GM19372 (cell line): ENCODE data around the gene SCN7A.

ENCODE experiments used
- ATAC-seq: cut with Tn5 transposase; IDR thresholded peaks from one replicate; pipeline ENCODE4 v1.9.1; 2021; ENCODE audit warnings: mild to moderate bottlenecking, low read depth, moderate library complexity; ENCODE audit not compliant: unreplicated experiment

Gene SCN7A

DNA sequence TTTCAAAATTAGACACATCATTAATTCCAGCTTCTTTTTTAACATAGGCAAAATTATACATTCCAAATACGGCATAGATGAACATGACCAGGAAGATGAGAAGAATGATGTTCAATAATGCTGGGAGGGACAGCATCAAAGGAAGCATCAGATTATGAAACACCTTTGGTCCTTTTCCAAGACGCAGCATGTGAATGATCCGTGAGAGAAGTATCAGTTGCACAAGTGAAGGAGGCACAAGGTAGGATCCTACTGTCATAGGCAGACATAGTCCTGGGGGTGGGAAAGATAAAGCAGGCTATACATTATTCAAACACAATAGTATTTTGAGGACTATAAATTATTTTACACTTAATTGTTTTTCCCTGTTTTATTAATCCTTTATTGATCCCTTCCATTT is 87.7 kb downstream of the SCN7A start:
- no peak for ATAC-seq

DNA sequence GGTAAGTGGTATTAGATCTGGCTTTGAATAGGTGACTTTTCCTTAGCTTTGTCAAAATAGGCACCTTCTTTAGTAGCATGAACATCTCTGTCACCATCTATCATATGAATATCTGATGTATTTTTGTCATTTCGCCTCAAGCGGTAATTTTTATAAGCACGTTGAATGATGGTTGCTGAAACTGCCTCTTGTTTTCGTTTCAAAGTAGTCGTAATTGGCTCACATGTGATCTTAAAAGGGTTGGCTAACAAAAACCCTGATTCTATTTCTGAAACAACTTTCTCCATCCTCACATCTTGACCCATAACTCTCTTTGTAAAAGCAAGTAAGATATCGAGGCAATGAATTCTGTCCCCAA is 88.5 kb downstream of the SCN7A start:
- no peak for ATAC-seq

DNA sequence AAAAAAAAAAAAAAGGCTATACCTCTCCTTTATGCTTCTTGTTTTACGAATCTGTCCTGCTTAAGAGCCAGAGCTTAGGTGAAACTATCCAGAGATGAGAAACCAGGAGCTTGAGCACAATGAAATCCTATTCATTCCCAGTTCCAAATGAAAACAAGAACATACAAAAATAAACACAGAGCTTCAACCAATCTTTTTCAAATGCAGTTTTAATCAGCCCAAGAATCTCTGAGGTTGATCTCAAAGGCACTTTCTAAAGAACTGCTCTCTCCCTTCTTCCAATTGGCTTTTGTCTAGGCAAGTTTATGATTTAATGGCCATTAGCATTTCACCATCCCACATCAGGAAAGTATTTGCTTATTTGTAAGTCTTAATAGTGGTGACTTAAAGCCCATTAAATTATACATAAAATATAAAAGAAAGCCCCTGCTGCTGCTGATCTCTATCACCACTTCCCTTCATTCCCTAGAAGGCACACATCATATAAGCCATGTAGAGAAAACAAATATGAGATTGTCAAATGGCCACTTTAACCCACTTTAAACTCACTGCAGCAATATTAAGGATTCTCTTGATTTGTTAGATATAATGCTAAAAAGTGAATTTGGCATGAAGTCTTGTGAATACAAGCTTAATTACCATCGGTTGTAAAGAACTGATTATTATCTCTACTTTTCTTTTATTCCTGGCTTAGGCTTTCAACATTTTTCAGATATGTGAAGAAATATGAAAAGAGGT is 89.0 kb downstream of the SCN7A start:
- ATAC-seq, result no peak

DNA sequence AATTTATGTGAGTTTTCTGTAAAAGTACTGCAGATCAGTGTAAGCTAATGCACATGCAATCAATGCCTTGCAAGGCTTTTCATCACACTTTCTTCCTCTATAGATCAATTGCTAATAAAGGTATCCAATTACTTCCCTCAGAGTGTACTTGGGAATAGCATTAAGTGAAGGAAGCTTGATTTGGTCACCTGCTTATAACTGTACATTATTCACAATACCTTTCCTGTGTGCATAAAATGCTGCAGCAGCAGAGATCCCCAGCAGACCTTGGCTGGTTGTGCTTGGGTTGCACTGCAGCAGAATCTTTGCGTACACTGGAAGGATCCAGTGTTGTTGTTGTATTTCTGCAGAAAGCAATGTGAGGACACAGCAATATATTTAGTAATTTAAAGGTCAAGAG is 99.8 kb downstream of the SCN7A start:
- ATAC-seq, result no peak

DNA sequence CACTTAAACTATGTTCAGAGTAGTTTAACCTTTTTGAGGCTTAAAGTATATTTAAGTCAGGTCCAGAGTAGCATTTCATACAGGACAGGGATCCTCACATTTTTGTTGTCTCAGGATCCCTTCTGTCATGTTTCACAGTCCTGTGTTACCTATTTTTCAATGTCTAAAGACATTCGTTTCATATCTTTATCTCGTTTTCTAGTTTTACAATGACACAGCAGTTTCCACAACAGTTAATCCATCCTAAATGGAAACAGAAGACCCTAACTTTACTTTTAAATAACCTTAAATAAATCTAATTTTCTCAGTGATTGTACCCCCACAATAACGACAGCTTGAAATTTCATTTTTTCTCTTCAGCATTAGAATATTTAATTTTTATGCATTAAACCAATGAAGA is 101.0 kb downstream of the SCN7A start:
- no peak for ATAC-seq

DNA sequence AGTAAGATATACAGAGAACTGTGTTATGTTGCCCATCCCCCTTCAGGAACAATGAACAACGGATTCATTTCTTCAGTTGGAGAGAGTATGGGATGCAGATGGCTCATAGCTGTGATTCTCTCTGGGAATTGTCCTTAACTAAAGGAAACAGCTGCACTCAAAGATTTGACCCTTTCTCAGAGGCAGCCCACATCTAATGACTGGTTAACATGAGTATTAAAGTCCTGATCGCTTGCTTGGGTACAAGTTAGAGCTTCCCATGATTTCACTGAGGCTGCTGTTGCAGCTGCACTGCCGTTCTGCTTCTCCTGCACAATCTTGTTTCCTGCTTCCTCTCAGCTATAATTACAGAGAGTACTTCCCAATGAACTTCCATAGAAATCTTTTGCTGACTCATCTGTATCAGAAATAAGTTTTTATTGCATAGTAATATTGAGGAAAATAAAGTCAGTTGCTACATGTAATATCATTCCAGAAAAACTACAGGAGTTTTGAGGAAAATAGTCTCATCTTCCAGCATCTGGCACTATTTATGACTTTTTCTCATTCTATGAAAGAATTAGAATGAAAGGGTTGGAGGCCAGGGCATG is 105.5 kb downstream of the SCN7A start:
- no peak for ATAC-seq

DNA sequence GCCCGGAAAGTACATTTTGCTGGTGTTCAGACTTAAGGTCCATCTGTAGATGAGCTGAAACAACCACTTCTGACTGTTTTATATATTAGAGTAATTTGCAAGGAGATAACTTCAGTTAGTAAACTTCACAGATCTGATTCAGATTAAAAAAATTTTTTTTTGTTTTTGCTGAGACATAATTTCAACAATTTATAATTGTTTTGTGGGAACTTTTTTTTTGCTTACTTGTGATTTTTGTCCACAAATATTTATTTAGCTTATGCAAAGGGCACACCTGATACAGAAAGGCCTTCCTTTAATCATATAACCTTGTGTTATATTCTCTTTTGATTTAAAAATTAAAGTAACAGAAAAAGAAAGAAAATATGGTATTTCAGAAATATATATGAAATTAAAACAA is 108.7 kb downstream of the SCN7A start:
- ATAC-seq, result no peak

DNA sequence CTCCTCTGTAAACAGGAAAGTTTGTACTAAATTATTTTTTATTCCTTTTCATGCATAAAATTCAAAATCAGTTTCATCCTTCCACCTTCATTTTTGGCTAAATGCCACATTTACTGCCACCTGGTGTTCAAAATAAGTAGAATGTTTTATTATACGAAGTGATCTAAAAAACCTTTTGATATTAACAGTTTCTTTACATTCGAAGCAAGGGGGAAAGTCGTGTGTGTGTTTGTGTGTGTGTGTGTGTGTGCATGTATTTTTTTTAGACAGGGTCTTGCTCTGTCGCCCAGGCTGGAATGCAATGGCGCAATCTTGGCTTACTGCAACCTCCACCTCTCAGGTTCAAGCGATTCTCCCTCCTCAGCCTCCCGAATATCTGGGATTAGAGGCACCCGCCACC is 109.3 kb downstream of the SCN7A start:
- no peak for ATAC-seq

DNA sequence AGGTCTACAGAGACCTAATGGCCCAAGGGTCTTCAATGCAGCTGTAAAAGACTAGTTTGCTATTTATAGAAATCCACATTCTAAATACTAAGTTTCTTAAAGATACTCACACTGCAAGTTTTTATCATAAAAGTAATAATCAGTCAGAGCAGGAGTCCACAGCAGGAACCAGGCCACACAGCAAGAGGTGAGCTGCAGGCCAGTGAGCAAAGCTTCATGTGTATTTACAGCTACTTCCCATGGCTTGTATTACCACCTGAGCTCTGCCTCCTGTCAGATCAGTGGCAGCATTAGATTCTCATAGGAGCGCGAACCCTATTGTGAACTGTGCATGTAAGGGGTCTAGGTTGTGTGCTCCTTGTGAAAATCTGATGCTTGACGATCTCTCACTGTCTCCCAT is 111.6 kb downstream of the SCN7A start:
- no peak for ATAC-seq

DNA sequence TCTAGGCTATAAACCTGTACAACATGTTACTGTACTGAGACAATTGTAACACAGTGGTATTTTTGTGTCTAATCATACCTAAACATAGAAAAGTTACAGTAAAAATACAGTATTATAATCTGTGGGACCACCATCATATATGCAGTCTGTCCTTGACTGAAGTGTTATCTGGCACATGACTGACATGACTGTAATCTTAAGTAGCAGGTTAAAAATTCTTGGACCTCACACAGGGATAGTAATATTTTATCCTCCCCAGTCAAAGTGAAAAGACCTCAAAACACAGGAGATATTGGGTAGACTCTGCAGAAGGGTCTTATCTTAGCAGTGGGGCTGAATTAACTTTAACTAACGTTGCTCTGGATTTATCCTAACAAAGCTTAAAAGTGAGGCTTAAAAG is 113.4 kb downstream of the SCN7A start:
- no peak for ATAC-seq

DNA sequence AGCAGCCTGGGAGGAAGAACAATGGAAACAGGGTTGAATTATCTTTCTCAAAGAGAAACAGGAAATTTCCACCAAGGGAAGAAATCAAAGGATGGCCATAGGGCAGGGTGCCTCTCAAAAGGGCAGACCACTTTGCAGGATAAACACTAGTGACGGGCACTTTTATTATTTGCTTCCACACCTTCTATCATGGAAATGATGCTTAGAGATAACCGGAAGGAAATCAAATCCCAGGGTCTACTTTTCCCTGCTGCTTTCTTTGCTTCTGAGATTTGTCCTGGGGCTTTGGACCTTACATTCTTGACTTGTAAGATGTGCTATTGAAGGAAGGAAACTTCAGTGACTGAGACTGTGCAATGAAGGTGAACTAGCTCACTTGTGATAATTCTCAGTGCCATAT is 117.2 kb downstream of the SCN7A start:
- no peak for ATAC-seq

DNA sequence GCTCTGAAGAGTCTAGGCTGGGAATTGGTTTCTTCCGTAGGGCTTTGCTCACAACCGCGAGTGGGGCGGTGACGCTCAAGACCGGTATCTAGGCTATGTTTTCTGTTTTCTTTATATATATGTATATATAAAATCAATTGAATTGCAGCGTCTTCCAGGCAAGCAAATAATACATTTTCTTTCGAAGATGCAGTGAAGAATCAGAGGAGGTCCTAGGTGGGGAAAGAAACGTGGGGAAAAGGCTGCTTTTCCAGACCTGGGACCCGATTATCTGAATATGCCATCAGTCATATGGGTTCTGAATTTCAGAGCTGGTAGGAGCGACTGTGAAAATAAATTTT is 117.6 kb downstream of the SCN7A start:
- ATAC-seq, result peak; percentile 12

DNA sequence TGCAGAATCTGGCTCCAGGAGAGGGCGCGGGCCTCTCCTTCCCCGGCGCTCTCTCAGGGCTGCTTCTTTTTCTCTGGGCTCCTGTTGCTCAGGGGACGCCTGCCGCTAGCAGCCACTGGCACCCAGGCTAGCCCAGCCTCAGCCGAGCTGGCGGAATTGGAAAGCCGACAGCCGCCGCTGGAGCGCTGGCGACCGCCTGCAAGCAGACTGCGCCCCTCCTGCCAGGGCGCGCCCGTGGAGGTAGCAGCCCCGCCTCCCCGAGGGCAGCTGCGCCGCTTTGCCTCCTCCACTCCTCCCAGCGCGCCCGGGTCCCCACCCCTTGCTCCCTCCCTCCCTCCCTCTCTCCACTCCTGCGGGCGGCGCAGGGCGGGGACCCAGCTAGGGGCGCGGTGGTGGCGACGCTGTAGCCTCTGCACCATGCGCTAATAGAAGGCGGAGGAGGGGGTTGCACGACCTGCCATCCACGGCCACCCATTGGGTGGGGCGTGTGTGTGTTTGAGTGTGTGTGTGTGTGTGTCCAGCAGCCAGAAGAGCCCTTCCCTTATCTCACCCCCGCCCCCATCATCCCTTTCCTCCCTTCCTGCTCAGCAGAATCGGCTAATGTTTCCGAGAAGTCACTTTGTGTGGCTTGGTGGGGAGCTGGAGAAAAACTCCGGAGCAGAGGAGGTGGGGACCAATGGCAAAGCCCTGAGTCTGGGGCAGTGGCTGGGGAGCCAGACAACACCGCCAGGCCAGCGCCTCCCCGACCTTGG is 118.1 kb downstream of the SCN7A start, which contains the start of gene SCN9A:
SCN9A (minus strand) TSS at position 209 of the 752 bp plus-strand sequence. CDS start 64,188 bp downstream, outside the sequence.
- peak; percentile 64 for ATAC-seq

DNA sequence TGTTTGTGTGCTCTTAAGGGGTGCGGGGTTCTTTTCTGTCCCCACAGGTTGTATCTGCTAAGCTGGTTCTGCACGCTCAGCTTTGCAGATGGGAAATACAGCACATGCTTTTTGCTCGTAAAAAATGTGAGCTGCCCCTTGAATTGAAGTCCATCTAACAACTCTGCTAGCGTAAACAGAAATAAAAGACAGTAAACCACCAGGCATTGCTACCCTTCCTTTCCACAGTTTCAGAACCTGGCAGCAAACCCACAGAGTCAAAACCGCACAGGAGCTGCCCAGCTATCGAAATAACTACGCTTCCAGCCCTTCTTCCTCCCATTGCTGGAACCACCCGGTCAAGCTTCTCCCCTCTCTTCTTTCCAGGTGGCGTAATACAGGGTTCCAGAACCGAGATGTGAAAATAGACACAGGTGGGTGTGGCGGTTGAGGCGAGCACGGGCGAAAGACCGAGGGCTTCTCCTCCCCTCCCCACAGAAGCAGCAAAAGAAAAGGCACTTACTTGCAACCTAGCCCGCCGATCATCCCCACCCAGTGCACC is 118.8 kb downstream of the SCN7A start:
- ATAC-seq, result peak; percentile 5

DNA sequence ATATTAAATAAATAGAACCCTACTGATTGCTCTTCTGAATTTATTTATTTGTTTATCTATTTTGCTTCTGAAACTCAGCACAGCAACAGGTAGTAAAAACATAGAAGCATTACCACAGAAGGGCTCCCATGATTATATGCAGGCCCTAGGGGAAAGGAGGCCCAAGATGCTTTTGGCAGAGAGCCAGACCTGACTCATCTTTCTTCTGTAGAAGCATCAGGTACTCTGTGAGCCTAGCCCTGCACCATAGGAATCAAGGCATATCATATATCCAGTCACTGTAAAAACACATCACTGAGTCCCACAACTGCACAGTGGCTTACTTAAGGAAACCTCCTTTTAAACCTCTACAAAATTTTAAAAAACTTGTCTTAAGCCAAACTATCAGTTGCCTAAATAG is 120.1 kb downstream of the SCN7A start:
- ATAC-seq, result no peak

DNA sequence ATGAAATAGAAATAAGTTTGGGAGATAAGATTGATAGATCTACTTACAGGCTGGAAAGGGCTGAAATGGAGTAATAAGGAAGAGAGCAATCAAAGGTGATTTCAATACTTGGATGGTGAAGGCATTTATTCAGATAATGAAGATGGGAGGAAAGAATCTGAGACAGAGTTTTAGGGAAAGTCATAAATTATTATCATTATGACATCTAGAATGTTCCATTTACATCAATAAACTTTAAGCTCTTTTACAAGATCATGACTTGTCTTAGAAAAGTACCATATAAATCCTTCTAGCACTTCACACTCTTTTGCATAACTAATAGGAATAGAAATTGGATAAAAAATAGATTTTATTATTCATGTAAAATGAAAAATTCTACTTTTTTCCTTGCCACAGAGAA is 120.5 kb downstream of the SCN7A start:
- no peak for ATAC-seq

DNA sequence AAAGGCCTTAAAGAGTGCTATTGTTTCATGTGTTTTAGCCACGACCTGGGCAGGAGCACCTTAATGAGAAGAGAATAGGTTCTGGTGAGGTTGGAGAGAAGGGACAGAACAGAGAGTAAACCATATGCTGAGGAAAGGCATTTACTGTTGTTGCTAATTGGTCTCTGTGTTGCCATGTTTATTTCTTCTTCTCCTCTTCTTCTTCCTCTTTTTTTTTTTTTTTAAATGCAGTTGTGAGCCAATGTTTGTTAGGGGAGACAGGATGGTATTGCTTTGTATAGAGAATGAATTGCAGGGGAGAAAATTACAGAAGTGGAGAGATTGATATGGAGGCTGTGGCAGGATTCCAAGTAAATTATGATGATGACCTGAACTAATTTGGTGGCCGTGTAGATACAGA is 120.9 kb downstream of the SCN7A start:
- ATAC-seq, result no peak

DNA sequence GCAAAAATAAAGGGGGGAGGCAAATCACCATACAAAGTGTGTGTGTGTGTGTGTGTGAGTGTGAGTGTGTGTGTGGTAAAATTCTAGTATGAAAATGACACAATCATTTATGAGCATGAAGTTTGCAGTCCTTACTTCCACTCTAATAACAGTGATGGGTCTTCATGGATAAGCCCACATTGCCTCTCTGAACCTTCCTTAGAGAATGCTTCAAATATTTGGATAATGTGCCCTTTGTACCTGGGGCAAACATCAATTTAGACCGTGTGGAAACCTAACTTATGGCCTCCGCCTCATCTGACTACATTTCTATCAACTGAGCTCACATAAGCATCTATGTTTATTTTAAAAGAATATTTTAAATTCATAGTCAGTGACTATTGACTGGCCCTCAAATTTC is 122.0 kb downstream of the SCN7A start:
- no peak for ATAC-seq

DNA sequence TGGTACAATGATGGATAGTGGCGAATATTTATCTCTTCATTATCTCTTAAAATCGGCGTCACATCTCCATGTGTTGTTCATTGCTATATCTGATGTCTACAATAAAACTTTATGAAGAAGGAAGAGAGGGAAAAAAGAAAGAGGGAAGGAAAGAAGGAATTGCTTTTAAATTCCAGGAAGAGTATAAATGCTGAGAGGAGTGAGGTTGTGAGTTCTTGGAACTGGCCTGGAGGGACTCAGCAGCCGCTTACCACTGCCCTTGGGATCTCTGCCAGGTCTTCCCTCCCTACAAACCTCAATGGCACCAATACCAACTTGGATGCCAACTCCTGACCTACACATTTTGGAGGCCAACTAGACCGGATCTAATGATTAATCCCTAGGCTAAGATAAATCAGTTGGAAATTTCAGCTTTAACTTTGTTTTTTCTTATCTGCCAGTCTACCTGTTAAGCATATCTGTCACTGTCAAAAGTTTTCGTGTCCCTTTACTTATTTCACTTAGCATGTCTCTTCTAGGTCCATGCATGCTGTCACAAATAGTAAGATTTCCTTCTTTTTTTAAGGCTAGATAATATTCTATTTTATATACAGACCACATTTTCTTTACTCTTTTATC is 128.1 kb downstream of the SCN7A start:
- no peak for ATAC-seq

DNA sequence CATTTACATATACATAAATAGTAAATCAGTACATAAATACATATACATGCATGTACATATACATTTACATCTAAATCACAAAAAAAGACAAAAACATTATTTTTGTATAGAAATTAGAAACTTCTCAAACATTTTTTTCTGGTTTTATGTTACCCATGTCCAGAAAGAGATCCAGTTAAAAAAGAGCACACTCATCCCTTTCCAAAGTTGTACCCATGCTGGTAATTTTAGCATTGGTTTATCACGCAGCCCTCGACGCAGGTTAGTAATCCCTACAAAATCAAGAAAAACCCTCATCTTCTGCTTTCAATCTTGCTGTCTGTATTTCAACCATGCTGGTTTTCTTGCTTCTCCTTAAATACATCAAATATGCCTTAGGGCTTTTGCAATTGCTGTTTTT is 128.8 kb downstream of the SCN7A start:
- no peak for ATAC-seq

DNA sequence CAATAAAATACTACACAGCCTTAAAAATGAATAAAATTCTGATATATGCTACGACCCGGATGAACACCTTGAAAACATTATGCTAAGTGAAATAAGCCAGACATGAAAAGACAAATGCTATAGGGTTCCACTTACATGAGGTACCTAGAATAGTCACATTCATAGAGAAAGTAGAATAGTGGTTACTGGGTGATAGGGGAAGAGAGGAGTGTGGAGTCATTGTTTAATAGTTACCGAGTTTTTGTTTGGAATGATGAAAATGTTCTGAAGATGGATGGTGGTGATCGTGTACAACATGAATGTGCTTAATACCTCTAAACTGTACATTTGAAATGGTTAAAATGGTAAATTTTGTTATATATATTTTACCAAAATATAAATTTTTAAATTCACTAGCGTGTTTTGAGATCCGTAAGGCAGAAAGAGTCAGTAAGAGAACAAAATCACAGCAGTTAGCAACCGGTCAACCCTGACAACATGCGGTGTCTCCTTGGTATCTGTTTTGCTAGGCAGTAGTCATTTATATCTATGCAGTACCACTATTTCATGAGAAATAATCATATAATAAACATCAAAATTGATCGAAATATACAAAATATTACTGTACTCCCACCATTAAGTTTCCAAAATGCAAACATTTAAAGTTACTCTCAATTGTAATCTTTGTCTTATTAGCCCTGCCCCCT is 129.4 kb downstream of the SCN7A start:
- ATAC-seq, result no peak
